ENCODE measurements around the gene CDK5R2.

DNA sequence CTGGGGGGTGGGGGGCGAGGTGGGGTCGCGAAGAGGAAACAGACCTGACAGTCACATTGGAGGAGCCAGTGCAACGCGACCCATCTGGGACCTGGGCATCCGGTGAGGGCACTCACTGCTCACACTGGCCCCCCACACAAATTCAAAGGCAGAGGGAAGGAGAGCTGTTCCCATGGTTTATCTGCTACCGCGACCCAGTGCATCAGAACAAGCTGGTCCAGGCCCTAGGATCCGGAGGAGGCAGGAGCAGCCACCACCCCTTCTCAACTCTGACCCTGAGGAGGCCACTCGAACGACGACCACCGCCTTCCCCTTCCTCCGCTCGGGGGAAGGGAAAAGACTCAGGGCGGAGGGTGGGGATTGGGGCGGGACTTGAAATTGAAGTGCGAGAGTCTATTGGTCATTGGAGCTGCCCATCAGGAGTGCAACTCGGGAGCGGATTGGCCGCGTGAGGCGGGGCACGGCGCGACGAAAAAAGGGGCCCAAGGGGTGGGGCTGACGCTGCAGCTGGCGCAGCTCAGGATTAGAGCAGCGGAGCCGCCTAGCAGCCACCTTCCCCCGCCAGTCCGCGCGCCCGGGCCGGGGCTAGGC is at the start of gene CDK5R2:
- TF ChIP-seq, protein P1, sequence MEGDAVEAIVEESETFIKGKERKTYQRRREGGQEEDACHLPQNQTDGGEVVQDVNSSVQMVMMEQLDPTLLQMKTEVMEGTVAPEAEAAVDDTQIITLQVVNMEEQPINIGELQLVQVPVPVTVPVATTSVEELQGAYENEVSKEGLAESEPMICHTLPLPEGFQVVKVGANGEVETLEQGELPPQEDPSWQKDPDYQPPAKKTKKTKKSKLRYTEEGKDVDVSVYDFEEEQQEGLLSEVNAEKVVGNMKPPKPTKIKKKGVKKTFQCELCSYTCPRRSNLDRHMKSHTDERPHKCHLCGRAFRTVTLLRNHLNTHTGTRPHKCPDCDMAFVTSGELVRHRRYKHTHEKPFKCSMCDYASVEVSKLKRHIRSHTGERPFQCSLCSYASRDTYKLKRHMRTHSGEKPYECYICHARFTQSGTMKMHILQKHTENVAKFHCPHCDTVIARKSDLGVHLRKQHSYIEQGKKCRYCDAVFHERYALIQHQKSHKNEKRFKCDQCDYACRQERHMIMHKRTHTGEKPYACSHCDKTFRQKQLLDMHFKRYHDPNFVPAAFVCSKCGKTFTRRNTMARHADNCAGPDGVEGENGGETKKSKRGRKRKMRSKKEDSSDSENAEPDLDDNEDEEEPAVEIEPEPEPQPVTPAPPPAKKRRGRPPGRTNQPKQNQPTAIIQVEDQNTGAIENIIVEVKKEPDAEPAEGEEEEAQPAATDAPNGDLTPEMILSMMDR (conservative IDR thresholded peaks at IDR 0.05 in 1 of 2, IDR thresholded peaks at IDR 0.05 in 1 of 2; ENCODE audit: low read depth in 1 of 2, low read length in 2 of 2) = no peak
- no peak for TF ChIP-seq EZH2 (IDR thresholded peaks at IDR 0.05; ENCODE audit: low read length, missing control alignments)

Measured in fibroblast of lung (primary cell).